ENCODE results near the gene CTSD. TPM values are rescaled to one million over a fixed set of nuclear protein-coding genes. Genes with fewer than 3 reads are reported as not detected.

CTSD gene
- total RNA-seq, 5 donors from 2014 or later (not counting 1 experiment from before 2014, with no cell fraction given), result 91.9 to 187 (median 163) TPM

DNA sequence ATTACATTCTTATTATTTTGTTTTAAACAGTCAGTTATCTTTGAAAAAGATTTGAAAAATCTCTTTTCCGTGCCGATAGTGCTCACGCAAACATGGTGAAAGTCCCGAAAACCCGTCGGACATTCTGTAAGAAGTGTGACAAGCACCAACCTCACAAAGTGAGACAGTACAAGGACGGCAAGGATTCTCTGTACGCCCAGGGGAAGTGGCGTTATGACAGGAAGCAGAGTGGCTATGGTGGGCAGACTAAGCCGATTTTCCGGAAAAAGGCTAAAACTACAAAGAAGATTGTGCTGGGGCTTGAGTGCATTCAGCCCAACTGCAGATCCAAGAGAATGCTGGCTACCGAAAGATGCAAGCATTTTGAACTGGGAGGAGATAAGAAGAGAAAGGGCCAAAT, 28.7 kb upstream of the CTSD start:
- H3K27me3 ChIP-seq (replicated peaks in 1 of 2; ENCODE audit: control insufficient read depth in 2 of 2, extremely low read depth in 1 of 2, insufficient read depth in 2 of 2, low read length in 1 of 2), result peaks cover 0 to 18% of the 10 kb centered on the region in 2 experiments
- peak overlapping the region in 1 of 3 donors; percentile 56 for H3K4me3 Mint-ChIP-seq
- peak overlapping the region in 1 of 2 donors; percentile 85 for H3K27ac Mint-ChIP-seq

DNA sequence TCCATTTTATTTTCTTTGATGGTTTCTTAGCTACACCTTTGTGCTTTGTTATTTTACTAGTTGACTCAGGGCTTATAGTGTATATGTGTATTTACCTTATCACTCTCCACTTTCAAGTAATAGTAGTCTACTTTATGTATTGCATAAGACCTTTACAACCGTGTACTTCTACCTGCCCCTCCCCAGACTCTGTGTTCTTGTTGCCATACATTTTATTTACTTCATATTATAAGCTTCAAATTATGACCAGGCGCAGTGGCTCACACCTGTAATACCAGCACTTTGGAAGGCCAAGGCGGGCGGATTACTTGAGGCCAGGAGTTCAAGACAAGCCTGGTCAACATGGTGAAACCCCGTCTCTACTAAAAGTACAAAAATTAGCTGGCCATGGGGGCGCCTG, 28.2 kb upstream of the CTSD start:
- peaks cover 0 to 15% of the 10 kb centered on the region in 2 experiments for H3K27me3 ChIP-seq (replicated peaks in 1 of 2; ENCODE audit: control insufficient read depth in 2 of 2, extremely low read depth in 1 of 2, insufficient read depth in 2 of 2, low read length in 1 of 2)
- H3K9me3 Mint-ChIP-seq, result peaks cover 0 to 6% (median 0%) of the 10 kb centered on the region in 3 donors
- POLR2A ChIA-PET, result no interaction called here
- DNase-seq (no peak), ATAC-seq (replicated peaks in 1 of 4) (no peak)
- peaks cover 0 to 4% of the 10 kb centered on the region in 2 experiments for H3K4me1 ChIP-seq (ENCODE audit: control insufficient read depth in 1 of 2, extremely low read depth in 1 of 2, insufficient read depth in 2 of 2, low read length in 2 of 2)
- H3K4me3 ChIP-seq (ENCODE audit: control insufficient read depth in 1 of 2, extremely low read depth in 1 of 2, low read length in 1 of 2), result no peak overlapping the region
- H3K4me3 Mint-ChIP-seq, result no peak overlapping the region
- CTCF ChIA-PET, result no interaction called here
- H3K27ac ChIP-seq (ENCODE audit: low read length), result no peak overlapping the region
- H3K27me3 Mint-ChIP-seq, result peaks cover 9 to 18% of the 10 kb centered on the region in 2 donors
- H3K36me3 Mint-ChIP-seq, result peaks cover 2% of the 10 kb centered on the region
- no peak overlapping the region for H3K27ac Mint-ChIP-seq
- H3K4me1 Mint-ChIP-seq, result peaks cover 0 to 7% (median 6%) of the 10 kb centered on the region in 3 donors
- H3K36me3 ChIP-seq (ENCODE audit: control insufficient read depth in 2 of 2, extremely low read depth in 1 of 2, insufficient read depth in 1 of 2, low read length in 1 of 2), result no peaks in the 10 kb centered on the region
- no peaks in the 10 kb centered on the region for H3K9me3 ChIP-seq
- 95% methylated on average over 3 of the region's 6 CpGs for WGBS (ENCODE audit: insufficient coverage)

More for the DNA sequence above, 28.7 kb upstream of the CTSD start:
- ATAC-seq (replicated peaks in 1 of 4) (no peak), DNase-seq (peak in 1 of 35 experiments; percentile 19)
- Histone ChIP-seq H3K4me1 (ENCODE audit: control insufficient read depth in 1 of 2, extremely low read depth in 1 of 2, insufficient read depth in 2 of 2, low read length in 2 of 2) (peaks cover 0 to 4% of the 10 kb centered on the region in 2 experiments), H3K36me3 (ENCODE audit: control insufficient read depth in 2 of 2, extremely low read depth in 1 of 2, insufficient read depth in 1 of 2, low read length in 1 of 2) (no peaks in the 10 kb centered on the region), H3K4me3 (ENCODE audit: control insufficient read depth in 1 of 2, extremely low read depth in 1 of 2, low read length in 1 of 2) (no peak overlapping the region), H3K27ac (ENCODE audit: low read length) (no peak overlapping the region), H3K9me3 (no peaks in the 10 kb centered on the region)
- ChIA-PET CTCF (no interaction called here), POLR2A (no interaction called here)
- peaks cover 0 to 7% (median 6%) of the 10 kb centered on the region in 3 donors for H3K4me1 Mint-ChIP-seq
- peaks cover 10 to 22% of the 10 kb centered on the region in 2 donors for H3K27me3 Mint-ChIP-seq
- H3K9me3 Mint-ChIP-seq, result peaks cover 0 to 6% (median 0%) of the 10 kb centered on the region in 3 donors
- H3K36me3 Mint-ChIP-seq, result peaks cover 2% of the 10 kb centered on the region
- 58% methylated on average over 11 of the region's 12 CpGs for WGBS (ENCODE audit: insufficient coverage)

DNA sequence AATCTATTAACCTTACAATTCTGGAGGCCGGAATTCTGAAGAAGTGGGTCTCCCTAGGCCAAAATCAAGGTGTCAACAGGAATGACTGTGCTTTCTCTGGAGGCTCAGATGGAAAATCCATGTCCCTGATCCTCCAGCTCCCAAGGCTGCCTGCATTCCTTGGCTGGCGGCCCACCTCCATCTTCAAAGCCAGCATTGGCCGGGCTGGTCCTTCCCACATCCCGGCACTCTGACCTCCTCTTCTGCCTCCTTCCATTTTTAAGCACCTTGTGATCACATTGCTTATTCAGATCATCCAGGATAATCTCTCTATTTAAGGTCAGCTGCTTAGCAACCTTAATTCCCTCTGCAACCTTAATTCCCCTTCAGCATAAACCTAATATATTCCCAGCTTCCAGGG, 22.7 kb upstream of the CTSD start:
- peaks cover 0 to 6% of the 10 kb centered on the region in 2 experiments for H3K27me3 ChIP-seq (replicated peaks in 1 of 2; ENCODE audit: control insufficient read depth in 2 of 2, extremely low read depth in 1 of 2, insufficient read depth in 2 of 2, low read length in 1 of 2)
- POLR2A ChIA-PET, result no interaction called here
- no peak overlapping the region for H3K27ac ChIP-seq (ENCODE audit: low read length)
- WGBS (ENCODE audit: insufficient coverage), result 91% methylated on average over 4 of the region's 4 CpGs
- Mint-ChIP-seq H3K9me3 (no peaks in the 10 kb centered on the region), H3K27me3 (no peaks in the 10 kb centered on the region), H3K4me1 (no peaks in the 10 kb centered on the region), H3K4me3 (no peak overlapping the region), H3K27ac (no peak overlapping the region), H3K36me3 (no peaks in the 10 kb centered on the region)
- H3K4me3 ChIP-seq (ENCODE audit: control insufficient read depth in 1 of 2, extremely low read depth in 1 of 2, low read length in 1 of 2), result no peak overlapping the region
- no peaks in the 10 kb centered on the region for H3K4me1 ChIP-seq (ENCODE audit: control insufficient read depth in 1 of 2, extremely low read depth in 1 of 2, insufficient read depth in 2 of 2, low read length in 2 of 2)
- no peaks in the 10 kb centered on the region for H3K36me3 ChIP-seq (ENCODE audit: control insufficient read depth in 2 of 2, extremely low read depth in 1 of 2, insufficient read depth in 1 of 2, low read length in 1 of 2)
- no peak for ATAC-seq (replicated peaks in 1 of 4)
- CTCF ChIA-PET, result no interaction called here
- no peaks in the 10 kb centered on the region for H3K9me3 ChIP-seq
- DNase-seq, result no peak

DNA sequence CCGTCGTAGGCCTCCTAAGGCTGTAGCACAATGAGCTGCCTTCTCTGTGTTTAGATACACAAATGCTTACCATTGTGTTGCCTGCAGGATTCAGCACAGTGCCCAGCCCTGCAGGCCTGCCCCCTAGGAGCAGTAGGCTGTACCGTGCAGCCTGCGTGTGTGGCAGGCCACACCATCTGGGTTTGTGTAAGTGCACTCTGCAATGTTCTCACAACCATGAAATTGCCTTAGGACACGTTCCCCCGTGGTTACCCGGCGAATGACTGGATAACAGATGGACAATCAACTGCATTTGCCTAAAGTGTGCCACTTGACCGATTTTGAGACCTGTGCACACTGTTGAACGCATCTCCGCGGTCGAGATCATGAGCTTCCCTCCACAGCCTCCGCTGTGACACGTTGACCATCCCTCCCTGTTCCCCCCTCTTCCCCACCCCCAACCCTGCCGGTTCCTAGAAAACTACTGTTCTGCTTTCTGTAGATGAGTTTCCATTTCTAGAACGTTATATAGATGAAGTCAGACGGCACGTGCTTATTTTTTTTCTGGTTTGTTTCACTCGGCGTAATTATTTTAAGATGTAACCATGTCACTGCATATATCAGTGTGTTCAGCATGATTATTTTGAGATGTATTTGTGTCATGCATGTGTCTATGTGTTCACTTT, 22.2 kb upstream of the CTSD start:
- ATAC-seq (replicated peaks in 1 of 4), result no peak
- Histone ChIP-seq H3K36me3 (ENCODE audit: control insufficient read depth in 2 of 2, extremely low read depth in 1 of 2, insufficient read depth in 1 of 2, low read length in 1 of 2) (no peaks in the 10 kb centered on the region), H3K9me3 (no peaks in the 10 kb centered on the region), H3K27me3 (replicated peaks in 1 of 2; ENCODE audit: control insufficient read depth in 2 of 2, extremely low read depth in 1 of 2, insufficient read depth in 2 of 2, low read length in 1 of 2) (peaks cover 0 to 6% of the 10 kb centered on the region in 2 experiments), H3K4me3 (ENCODE audit: control insufficient read depth in 1 of 2, extremely low read depth in 1 of 2, low read length in 1 of 2) (no peak overlapping the region), H3K27ac (ENCODE audit: low read length) (no peak overlapping the region), H3K4me1 (ENCODE audit: control insufficient read depth in 1 of 2, extremely low read depth in 1 of 2, insufficient read depth in 2 of 2, low read length in 2 of 2) (no peaks in the 10 kb centered on the region)
- H3K36me3 Mint-ChIP-seq, result no peaks in the 10 kb centered on the region
- no peak overlapping the region for H3K4me3 Mint-ChIP-seq
- no peak overlapping the region for H3K27ac Mint-ChIP-seq
- no peaks in the 10 kb centered on the region for H3K9me3 Mint-ChIP-seq
- ChIA-PET POLR2A (no interaction called here), CTCF (no interaction called here)
- no peak for DNase-seq
- H3K4me1 Mint-ChIP-seq, result peaks cover 0 to under 1% (median 0%) of the 10 kb centered on the region in 3 donors
- H3K27me3 Mint-ChIP-seq, result no peaks in the 10 kb centered on the region
- WGBS (ENCODE audit: insufficient coverage), result 86% methylated on average over 12 of the region's 21 CpGs

DNA sequence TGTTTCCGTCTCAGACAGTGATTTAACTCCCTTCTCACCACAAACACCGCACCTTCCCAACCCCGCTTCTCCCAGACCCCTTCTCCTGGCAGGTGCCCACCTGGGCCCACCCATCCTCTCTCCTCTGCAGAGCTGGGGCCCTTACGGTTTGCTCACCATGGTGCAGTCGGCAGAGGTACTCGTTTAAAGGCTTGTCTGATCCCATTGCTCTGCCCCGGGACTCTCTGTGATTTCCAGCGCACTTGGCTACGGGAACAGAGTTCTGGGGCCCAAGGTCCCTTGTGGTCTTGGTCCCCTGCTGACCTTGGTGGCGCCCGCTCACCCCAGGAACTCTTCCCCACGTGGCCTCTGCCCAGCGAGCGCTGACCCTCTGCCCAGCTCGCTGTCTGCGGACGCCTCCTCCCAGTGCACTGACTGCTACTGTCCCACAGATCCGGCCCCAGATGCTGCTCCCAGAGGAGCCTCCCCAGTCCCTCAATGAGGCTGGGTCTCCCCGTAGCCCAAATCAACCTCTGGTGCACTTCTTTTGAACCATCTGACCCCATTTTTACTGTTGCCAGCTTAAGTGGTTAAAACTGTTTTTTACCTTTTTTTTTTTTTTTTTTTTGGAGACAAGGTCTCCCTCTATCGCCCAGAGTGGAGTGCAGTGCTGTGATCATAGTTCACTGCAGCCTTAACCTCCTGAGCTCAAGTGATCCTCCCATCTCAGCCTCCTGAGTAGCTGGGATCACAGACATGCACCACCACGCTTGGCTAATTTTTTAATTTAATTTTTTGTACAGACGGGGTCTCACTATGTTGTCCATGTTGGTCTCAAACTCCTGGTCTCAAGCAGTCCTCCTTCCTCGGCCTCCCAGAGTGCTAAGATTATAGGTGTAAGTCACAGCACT, 21.3 kb upstream of the CTSD start:
- Histone ChIP-seq H3K4me3 (ENCODE audit: control insufficient read depth in 1 of 2, extremely low read depth in 1 of 2, low read length in 1 of 2) (no peak overlapping the region), H3K4me1 (ENCODE audit: control insufficient read depth in 1 of 2, extremely low read depth in 1 of 2, insufficient read depth in 2 of 2, low read length in 2 of 2) (peaks cover 0 to 4% of the 10 kb centered on the region in 2 experiments), H3K36me3 (ENCODE audit: control insufficient read depth in 2 of 2, extremely low read depth in 1 of 2, insufficient read depth in 1 of 2, low read length in 1 of 2) (no peaks in the 10 kb centered on the region), H3K9me3 (no peaks in the 10 kb centered on the region), H3K27ac (ENCODE audit: low read length) (no peak overlapping the region), H3K27me3 (replicated peaks in 1 of 2; ENCODE audit: control insufficient read depth in 2 of 2, extremely low read depth in 1 of 2, insufficient read depth in 2 of 2, low read length in 1 of 2) (peaks cover 0 to 13% of the 10 kb centered on the region in 2 experiments)
- ATAC-seq (replicated peaks in 1 of 4) (no peak), DNase-seq (no peak)
- CTCF ChIA-PET, result interaction anchor here in 1 of 2 donors (0.6 kb wide), 1 partner anchor 91 kb away, joined by 4 read pairs; no protein-coding TSS in a partner anchor
- WGBS (ENCODE audit: insufficient coverage), result 92% methylated on average over 19 of the region's 23 CpGs
- Mint-ChIP-seq H3K27ac (no peak overlapping the region), H3K36me3 (no peaks in the 10 kb centered on the region), H3K4me3 (no peak overlapping the region), H3K9me3 (no peaks in the 10 kb centered on the region), H3K4me1 (peaks cover 0 to 6% (median 0%) of the 10 kb centered on the region in 3 donors), H3K27me3 (peaks cover 0 to 3% of the 10 kb centered on the region in 2 donors)
- POLR2A ChIA-PET, result no interaction called here

DNA sequence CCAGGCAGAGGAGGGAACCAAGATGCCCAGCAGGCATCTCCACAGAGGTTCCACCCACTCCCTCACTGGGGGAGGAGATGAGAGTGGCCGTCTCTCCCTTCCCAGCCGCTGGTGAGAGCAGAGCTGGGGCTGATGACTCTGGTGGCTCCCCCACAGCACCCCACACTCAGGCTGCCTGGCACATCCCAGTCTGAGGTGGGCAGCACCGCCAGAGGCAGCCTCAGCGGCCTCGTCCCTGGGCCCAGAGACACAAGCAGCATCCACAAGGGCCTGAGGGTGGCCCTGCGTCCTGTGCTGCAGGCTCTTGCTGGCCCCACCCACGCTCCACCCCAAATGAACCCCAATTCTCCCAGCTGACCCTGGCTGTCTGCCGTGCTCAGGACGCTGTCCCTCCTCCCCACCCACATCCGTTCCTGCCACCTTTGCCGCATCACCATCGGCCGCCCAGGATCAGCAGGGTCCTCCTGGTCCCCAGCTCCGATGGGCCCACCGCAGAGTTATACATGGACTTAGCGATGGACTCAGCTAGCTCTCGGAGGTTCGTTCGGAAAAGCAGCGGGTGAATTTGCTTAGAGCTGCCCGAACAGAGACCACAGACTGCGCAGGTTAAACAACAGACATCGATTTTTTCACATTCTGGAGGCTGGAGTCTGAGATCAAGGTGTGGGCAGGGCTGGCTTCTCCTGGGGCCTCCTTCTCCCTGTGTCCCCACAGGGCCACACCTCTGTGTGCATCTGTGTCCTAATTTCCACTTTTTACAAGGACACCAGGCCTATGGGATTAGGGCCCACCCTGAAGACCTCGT, 20.2 kb upstream of the CTSD start:
- ChIA-PET POLR2A (no interaction called here), CTCF (no interaction called here)
- Histone ChIP-seq H3K9me3 (no peaks in the 10 kb centered on the region), H3K27me3 (replicated peaks in 1 of 2; ENCODE audit: control insufficient read depth in 2 of 2, extremely low read depth in 1 of 2, insufficient read depth in 2 of 2, low read length in 1 of 2) (peaks cover 0 to 21% of the 10 kb centered on the region in 2 experiments), H3K27ac (ENCODE audit: low read length) (no peak overlapping the region), H3K36me3 (ENCODE audit: control insufficient read depth in 2 of 2, extremely low read depth in 1 of 2, insufficient read depth in 1 of 2, low read length in 1 of 2) (no peaks in the 10 kb centered on the region), H3K4me3 (ENCODE audit: control insufficient read depth in 1 of 2, extremely low read depth in 1 of 2, low read length in 1 of 2) (no peak overlapping the region), H3K4me1 (ENCODE audit: control insufficient read depth in 1 of 2, extremely low read depth in 1 of 2, insufficient read depth in 2 of 2, low read length in 2 of 2) (peaks cover 0 to 4% of the 10 kb centered on the region in 2 experiments)
- Mint-ChIP-seq H3K27me3 (peaks cover 0 to 3% of the 10 kb centered on the region in 2 donors), H3K27ac (no peak overlapping the region), H3K4me1 (peaks cover 0 to 6% (median 0%) of the 10 kb centered on the region in 3 donors), H3K4me3 (no peak overlapping the region), H3K36me3 (no peaks in the 10 kb centered on the region), H3K9me3 (no peaks in the 10 kb centered on the region)
- ATAC-seq (replicated peaks in 1 of 4) (no peak), DNase-seq (no peak)
- 88% methylated on average over 21 of the region's 24 CpGs for WGBS (ENCODE audit: insufficient coverage)
